GM13976 (cell line): ENCODE data around the gene CRIM1.

Source experiments
- DNase-seq: peaks from one replicate; pipeline ENCODE4 v3.0.0; 2012; ENCODE audit warnings: low spot score
- in situ Hi-C: fragments of 300-500 bp; cut with MboI; formaldehyde crosslinking; loops from one replicate; pipeline ENCODE4 v1.12.0; 2022; ENCODE audit warnings: low sequenced_read_pairs, mixed read lengths, inconsistent platforms; ENCODE audit not compliant: unreplicated experiment
- TF ChIP-seq, protein P1 (sequence below): IDR thresholded peaks from 2 replicates; pipeline ENCODE4 v1.5.1; 2012; ENCODE audit warnings: borderline replicate concordance, mild to moderate bottlenecking; ENCODE audit not compliant: insufficient read depth; ENCODE audit errors: extremely low read depth, missing control alignments, control extremely low read depth

Gene CRIM1

DNA sequence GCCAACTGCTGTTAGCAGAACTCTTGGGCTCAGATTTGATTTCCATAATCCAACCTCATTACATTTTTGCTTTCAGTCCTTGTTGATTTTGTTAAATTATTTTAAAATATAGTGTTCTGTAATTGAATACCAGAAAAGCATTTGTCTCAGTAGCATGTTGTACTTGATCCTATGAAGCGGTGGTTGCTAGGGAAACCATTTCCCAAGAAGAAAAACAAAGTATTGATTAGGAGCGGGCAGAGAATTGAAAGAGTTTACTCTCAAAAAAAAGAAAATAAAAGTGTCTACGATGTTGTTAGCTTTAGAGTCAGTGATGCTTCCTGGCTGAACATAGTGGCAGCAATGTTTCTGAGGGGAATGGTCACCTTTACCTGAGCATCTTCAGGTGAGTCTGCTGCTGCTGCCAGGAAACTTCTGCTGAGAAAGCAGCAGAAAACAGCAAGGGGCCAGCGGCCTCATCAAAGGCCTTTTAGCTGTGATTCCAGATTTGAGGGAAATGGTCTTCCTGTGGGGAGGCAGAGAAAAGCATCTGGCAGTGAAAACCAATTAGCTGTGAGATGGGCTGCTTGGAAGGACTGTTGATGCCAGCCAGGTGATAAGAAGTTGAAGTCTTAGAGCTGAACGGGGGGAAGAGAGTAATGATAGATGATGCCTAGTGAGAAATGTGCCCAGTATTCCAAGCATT is 37.1 kb downstream of the CRIM1 start:
- TF ChIP-seq, protein P1, sequence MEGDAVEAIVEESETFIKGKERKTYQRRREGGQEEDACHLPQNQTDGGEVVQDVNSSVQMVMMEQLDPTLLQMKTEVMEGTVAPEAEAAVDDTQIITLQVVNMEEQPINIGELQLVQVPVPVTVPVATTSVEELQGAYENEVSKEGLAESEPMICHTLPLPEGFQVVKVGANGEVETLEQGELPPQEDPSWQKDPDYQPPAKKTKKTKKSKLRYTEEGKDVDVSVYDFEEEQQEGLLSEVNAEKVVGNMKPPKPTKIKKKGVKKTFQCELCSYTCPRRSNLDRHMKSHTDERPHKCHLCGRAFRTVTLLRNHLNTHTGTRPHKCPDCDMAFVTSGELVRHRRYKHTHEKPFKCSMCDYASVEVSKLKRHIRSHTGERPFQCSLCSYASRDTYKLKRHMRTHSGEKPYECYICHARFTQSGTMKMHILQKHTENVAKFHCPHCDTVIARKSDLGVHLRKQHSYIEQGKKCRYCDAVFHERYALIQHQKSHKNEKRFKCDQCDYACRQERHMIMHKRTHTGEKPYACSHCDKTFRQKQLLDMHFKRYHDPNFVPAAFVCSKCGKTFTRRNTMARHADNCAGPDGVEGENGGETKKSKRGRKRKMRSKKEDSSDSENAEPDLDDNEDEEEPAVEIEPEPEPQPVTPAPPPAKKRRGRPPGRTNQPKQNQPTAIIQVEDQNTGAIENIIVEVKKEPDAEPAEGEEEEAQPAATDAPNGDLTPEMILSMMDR = no peak
- in situ Hi-C loops = no loop called here
- no peak for DNase-seq

DNA sequence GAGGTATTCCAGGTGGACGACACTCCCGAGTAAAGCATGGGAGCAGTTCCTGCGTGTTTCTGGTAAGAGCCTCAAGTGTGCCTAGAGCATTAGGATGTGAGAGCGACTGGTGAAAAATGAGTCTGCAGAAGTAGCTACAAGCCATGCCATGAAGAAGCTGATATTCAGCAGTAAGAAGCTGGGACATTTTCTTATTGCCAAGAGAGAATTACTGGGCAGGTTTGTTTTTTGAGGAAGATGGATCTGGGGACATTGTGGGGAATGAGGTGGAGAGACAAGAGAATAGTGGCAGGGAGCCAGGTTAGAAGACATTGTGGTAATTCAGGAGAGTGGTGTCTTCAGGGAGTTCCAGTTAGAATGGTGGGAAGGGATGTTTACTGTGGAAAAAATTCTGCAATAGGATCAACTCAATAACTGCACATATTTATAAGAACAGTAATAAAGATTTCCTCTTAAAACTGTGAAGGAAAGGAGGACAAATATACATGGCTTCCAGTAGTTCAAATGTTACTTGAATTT is 38.2 kb downstream of the CRIM1 start:
- TF ChIP-seq, protein P1 = no peak
- no peak for DNase-seq
- in situ Hi-C loops = no loop called here

DNA sequence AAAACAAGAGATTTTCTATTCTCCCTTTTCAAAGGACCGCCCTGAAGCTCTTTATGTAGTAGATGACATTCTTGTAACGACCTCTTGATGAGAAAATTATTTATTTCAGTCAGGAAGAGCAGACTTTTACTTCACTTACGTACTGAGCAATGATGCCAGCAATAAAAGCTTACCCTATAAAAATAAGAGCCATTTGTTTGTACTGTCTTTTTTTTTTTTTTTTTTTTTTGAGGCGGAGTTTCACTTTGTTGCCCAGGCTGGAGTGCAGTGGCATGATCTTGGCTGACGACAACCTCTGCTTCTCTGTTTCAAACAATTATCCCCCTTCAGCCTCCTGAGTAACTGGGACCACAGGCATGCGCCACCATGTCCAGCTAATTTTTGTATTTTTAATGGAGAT is 39.2 kb downstream of the CRIM1 start:
- TF ChIP-seq, protein P1 = no peak
- in situ Hi-C loops = no loop called here
- DNase-seq = no peak

DNA sequence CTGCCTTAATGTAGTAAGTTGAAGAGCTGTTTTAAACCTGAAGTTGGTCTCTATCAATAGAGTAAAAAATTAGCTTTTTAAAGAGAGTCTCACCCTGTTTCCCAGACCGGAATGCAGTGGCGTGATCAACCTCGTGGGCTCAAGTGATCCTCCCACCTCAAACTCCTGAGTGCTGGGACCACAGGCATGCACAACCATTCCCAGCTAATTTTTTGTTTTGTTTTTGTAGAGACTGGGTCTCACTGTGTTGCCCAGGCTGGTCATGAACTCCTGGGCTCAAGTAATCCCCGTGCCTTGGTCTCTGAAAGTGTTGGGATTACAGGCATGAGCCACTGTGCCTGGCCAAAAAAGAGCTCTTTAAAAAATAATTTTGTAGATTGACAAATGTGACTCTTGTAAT is 40.3 kb downstream of the CRIM1 start:
- in situ Hi-C loops = no loop called here
- DNase-seq = no peak
- TF ChIP-seq, protein P1 = no peak

DNA sequence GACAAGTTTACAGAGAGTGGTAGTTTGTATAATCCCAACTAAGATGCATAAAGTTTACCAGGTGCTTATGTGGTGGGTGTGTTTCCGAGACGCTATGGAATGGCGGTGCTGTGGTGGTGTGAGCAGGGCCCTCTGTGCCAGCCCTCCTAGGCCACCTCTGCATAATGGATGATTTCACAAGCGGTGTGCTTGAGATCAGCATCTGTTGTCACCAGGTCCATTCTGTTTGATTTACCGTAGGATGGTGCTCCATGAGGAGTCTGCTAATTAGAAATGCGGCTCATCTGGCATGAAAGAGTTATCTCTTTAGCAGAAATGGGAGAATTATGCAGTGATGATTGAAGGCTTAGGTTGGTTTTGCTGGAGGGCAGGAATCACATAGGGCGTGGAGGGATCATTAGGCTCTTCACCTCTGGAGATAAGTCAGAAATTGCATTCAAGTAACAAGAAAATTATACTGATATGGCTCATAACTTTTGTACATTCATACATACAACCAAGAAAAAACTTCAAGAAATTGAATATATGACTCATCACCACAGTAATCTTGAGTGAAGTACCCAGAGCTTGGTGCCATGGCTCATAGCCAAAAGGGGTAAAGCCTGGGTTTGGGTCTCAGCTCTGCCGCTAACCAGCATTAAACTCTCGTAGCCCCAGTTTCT is 41.4 kb downstream of the CRIM1 start:
- in situ Hi-C loops = no loop called here
- TF ChIP-seq, protein P1 = no peak
- DNase-seq = no peak

DNA sequence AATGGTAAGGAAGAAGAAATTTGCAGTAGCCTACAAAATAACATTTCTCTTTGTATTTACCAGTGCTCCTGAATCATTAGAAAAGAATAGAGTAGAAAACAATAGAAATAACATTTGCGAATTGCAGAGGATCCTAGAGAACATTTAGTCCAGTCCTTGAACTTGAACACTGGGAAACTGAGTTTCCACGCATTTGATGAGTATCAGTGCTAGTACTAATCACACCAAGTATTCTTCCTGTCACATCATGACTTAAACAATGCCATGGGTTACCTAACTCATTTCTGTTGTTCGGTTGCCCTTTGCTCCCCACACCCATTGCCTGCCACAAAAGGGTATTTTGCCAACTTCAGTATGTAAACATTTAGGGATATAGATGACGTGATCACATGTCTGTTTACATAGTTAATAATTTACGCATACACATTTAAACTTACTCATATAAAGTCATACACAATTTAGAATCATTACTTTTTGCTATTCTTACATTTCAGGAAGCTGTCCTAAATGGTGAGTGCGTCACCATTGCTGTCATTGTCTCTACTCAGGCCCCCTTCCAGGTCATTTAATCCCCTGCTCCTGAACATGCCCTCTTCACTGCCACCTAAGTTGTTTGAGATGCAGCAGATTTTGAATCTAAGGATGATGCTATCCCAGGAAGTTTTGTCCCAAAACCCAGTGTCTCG is 42.3 kb downstream of the CRIM1 start:
- in situ Hi-C loops = no loop called here
- no peak for DNase-seq
- TF ChIP-seq, protein P1 = no peak
